ENCODE data around the gene PPP2R5D.
A peak's percentile ranks its signal among the peaks of the same experiment; 100 is the strongest.
"Not testable (repeated sequence)": the region's sequence is repeated elsewhere in the genome, so short reads cannot be mapped to it uniquely, and the experiment has no call there.

PPP2R5D gene

DNA sequence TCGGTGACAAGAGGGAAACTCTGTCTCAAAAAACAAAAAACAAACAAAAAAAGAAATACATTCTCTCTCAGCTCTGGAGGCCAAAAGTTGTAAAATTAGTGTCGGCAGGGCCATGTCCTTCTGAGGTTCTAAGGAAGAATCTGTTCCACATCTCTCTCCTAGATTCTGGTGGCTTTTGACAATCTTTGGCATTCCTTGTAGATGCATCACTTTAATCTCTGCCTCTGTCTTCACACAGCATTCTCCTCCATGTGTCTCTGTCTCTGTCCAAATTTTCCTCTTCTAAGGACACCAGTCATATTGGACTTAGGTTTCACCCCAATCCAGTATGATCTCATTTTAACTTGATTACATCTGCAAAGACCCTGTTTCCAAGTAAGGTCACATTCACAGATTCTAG is 9.1 kb downstream of the PPP2R5D start:
- no peak for DNase-seq (ENCODE audit: low read depth)
- no peak overlapping the region for H3K4me3 ChIP-seq (replicated peaks; ENCODE audit: low read depth, low read length)
- no peak for TF ChIP-seq CTCF (IDR thresholded peaks at IDR 0.05; ENCODE audit: low read length, missing control alignments)

- peak; percentile 18 for TF ChIP-seq CTCF (IDR thresholded peaks at IDR 0.05; ENCODE audit: low read length, missing control alignments)
- DNase-seq (ENCODE audit: low read depth) = no peak
Observed at GRCh38 chr6:42996513-42996912, 12.1 kb downstream of the PPP2R5D start.

GRCh38 chr6:42998205-42998604 is 13.8 kb downstream of the PPP2R5D start:
- not testable (repeated sequence) for H3K4me3 ChIP-seq (replicated peaks; ENCODE audit: low read depth, low read length); DNase-seq (ENCODE audit: low read depth)

More at GRCh38 chr6:42996513-42996912, 12.1 kb downstream of the PPP2R5D start:
- H3K4me3 ChIP-seq (replicated peaks; ENCODE audit: low read depth, low read length) = no peak overlapping the region

GRCh38 chr6:43001843-43002242 is 17.5 kb downstream of the PPP2R5D start:
- H3K4me3 ChIP-seq (replicated peaks; ENCODE audit: low read depth, low read length) = no peak overlapping the region
- no peak for DNase-seq (ENCODE audit: low read depth)
- no peak for TF ChIP-seq CTCF (IDR thresholded peaks at IDR 0.05; ENCODE audit: low read length, missing control alignments)

GRCh38 chr6:43005844-43006243 is 21.5 kb downstream of the PPP2R5D start:
- DNase-seq (ENCODE audit: low read depth) = no peak
- H3K4me3 ChIP-seq (replicated peaks; ENCODE audit: low read depth, low read length) = no peak overlapping the region
- no peak for TF ChIP-seq CTCF (IDR thresholded peaks at IDR 0.05; ENCODE audit: low read length, missing control alignments)

GRCh38 chr6:43006251-43006650 is 21.9 kb downstream of the PPP2R5D start:
- no peak for DNase-seq (ENCODE audit: low read depth)
- TF ChIP-seq CTCF (IDR thresholded peaks at IDR 0.05; ENCODE audit: low read length, missing control alignments) = no peak
- no peak overlapping the region for H3K4me3 ChIP-seq (replicated peaks; ENCODE audit: low read depth, low read length)

- H3K4me3 ChIP-seq (replicated peaks; ENCODE audit: low read depth, low read length) = no peak overlapping the region
- no peak for TF ChIP-seq CTCF (IDR thresholded peaks at IDR 0.05; ENCODE audit: low read length, missing control alignments)
- DNase-seq (ENCODE audit: low read depth) = no peak
Observed at GRCh38 chr6:43007126-43007525, 22.8 kb downstream of the PPP2R5D start.
